Hindlimb muscle (tissue), 1 donor: ENCODE results near the gene ZP1. TPM values are rescaled to one million over a fixed set of nuclear protein-coding genes. Genes with fewer than 3 reads are reported as not detected.

Source experiments
- polyA plus RNA-seq: library from polyadenylated mRNA; unstranded; fragments of 120-200 nt; gene quantifications from one replicate; pipeline ENCODE4 v1.2.1, GENCODE V29; 2013; ENCODE audit not compliant: insufficient read length

ZP1 gene
- polyA plus RNA-seq, 1 donor, result 0.36 TPM

Other genes with a start within 250 kb of the ZP1 start
- 5.6 TPM for gene MS4A8, start 167.9 kb upstream of the ZP1 start, polyA plus RNA-seq
- gene MS4A18, start 142.8 kb upstream of the ZP1 start, polyA plus RNA-seq, result not detected
- not detected for gene MS4A15, start 110.7 kb upstream of the ZP1 start, polyA plus RNA-seq
- gene MS4A10, start 82.2 kb upstream of the ZP1 start, polyA plus RNA-seq, result not detected
- gene CCDC86, start 25.4 kb upstream of the ZP1 start, polyA plus RNA-seq, result 22.6 TPM
- gene PTGDR2, start 11.6 kb upstream of the ZP1 start, polyA plus RNA-seq, result 0.65 TPM
- 64.2 TPM for gene PRPF19, start 39.0 kb downstream of the ZP1 start, polyA plus RNA-seq
- gene TMEM109, start 46.6 kb downstream of the ZP1 start, polyA plus RNA-seq, result 102 TPM
- 37.2 TPM for gene TMEM132A, start 56.9 kb downstream of the ZP1 start, polyA plus RNA-seq
- gene SLC15A3, start 84.6 kb downstream of the ZP1 start, polyA plus RNA-seq, result 27.9 TPM
- 0.40 TPM for gene CD6, start 104.1 kb downstream of the ZP1 start, polyA plus RNA-seq
- 0.13 TPM for gene CD5, start 234.9 kb downstream of the ZP1 start, polyA plus RNA-seq